DMS114 treated with DMSO at 0.1 percent for 48 hours (cell line): ENCODE results near the gene GNAS.
"Not testable (repeated sequence)": the region's sequence is repeated elsewhere in the genome, so short reads cannot be mapped to it uniquely, and the experiment has no call there.

Experiments
- DNase-seq: peaks from one replicate; lab custom pipeline; 2025; ENCODE audit not compliant: unreplicated experiment; lab: John Stamatoyannopoulos, UW

Gene GNAS

GRCh38 chr20:58826271-58826670, 26.2 kb upstream of the GNAS start:
- no peak for DNase-seq

GRCh38 chr20:58828136-58828535, 24.4 kb upstream of the GNAS start:
- no peak for DNase-seq

GRCh38 chr20:58828804-58829203, 23.7 kb upstream of the GNAS start:
- DNase-seq, result not testable (repeated sequence)

GRCh38 chr20:58829531-58829941, 23.0 kb upstream of the GNAS start:
- DNase-seq, result no peak

- DNase-seq, result no peak
Measured at GRCh38 chr20:58832457-58832856, 20.1 kb upstream of the GNAS start.

- no peak for DNase-seq
Measured at GRCh38 chr20:58833921-58834320, 18.6 kb upstream of the GNAS start.

GRCh38 chr20:58835231-58835630, 17.3 kb upstream of the GNAS start:
- DNase-seq, result no peak

- DNase-seq, result no peak
Measured at GRCh38 chr20:58836616-58837204, 15.8 kb upstream of the GNAS start.

- no peak for DNase-seq
Measured at GRCh38 chr20:58837717-58838116, 14.8 kb upstream of the GNAS start.

- DNase-seq, result no peak
Measured at GRCh38 chr20:58838174-58838573, 14.3 kb upstream of the GNAS start.

- peak; percentile 60 for DNase-seq
Measured at GRCh38 chr20:58839474-58839874, 13.0 kb upstream of the GNAS start.

GRCh38 chr20:58839991-58840747, 12.3 kb upstream of the GNAS start:
- peak; percentile 9 for DNase-seq

GRCh38 chr20:58840816-58841538, 11.5 kb upstream of the GNAS start:
- no peak for DNase-seq

- DNase-seq, result no peak
Measured at GRCh38 chr20:58841539-58842264, 10.8 kb upstream of the GNAS start.

GRCh38 chr20:58842276-58842675, 10.2 kb upstream of the GNAS start:
- DNase-seq, result no peak

- no peak for DNase-seq
Measured at GRCh38 chr20:58843128-58843556, 9.4 kb upstream of the GNAS start.

- no peak for DNase-seq
Measured at GRCh38 chr20:58845706-58846105, 6.8 kb upstream of the GNAS start.

- DNase-seq, result no peak
Measured at GRCh38 chr20:58847463-58847862, 5.1 kb upstream of the GNAS start.

GRCh38 chr20:58850693-58851174, 1.8 kb upstream of the GNAS start, which contains the start of gene GNAS-AS1:
GNAS-AS1 (minus strand) TSS chr20:58850902.
- peak; percentile 9 for DNase-seq

GRCh38 chr20:58851221-58851968, 1.1 kb upstream of the GNAS start:
- DNase-seq, result no peak
